ENCODE data around the gene ENDOV. TPM values are rescaled to one million over a fixed set of nuclear protein-coding genes. Genes with fewer than 3 reads are reported as not detected.

Gene ENDOV
- total RNA-seq, 1 donor from 2014 or later, result 39.1 TPM

- Mint-ChIP-seq H3K9me3 (ENCODE audit: unreplicated experiment) (no peaks in the 10 kb centered on the region), H3K4me1 (ENCODE audit: unreplicated experiment) (peaks cover 4% of the 10 kb centered on the region), H3K27me3 (ENCODE audit: unreplicated experiment) (no peaks in the 10 kb centered on the region), H3K4me3 (ENCODE audit: unreplicated experiment) (no peak overlapping the region), H3K27ac (ENCODE audit: unreplicated experiment) (no peak overlapping the region), H3K36me3 (ENCODE audit: unreplicated experiment) (no peaks in the 10 kb centered on the region)
- peak; percentile 91 for DNase-seq (ENCODE audit: extremely low spot score, unreplicated experiment)
- TF ChIP-seq CTCF (IDR thresholded peaks at IDR 0.05), result no peak
Observed at GRCh38 chr17:80426671-80427326, 11.8 kb downstream of the ENDOV start.

DNA sequence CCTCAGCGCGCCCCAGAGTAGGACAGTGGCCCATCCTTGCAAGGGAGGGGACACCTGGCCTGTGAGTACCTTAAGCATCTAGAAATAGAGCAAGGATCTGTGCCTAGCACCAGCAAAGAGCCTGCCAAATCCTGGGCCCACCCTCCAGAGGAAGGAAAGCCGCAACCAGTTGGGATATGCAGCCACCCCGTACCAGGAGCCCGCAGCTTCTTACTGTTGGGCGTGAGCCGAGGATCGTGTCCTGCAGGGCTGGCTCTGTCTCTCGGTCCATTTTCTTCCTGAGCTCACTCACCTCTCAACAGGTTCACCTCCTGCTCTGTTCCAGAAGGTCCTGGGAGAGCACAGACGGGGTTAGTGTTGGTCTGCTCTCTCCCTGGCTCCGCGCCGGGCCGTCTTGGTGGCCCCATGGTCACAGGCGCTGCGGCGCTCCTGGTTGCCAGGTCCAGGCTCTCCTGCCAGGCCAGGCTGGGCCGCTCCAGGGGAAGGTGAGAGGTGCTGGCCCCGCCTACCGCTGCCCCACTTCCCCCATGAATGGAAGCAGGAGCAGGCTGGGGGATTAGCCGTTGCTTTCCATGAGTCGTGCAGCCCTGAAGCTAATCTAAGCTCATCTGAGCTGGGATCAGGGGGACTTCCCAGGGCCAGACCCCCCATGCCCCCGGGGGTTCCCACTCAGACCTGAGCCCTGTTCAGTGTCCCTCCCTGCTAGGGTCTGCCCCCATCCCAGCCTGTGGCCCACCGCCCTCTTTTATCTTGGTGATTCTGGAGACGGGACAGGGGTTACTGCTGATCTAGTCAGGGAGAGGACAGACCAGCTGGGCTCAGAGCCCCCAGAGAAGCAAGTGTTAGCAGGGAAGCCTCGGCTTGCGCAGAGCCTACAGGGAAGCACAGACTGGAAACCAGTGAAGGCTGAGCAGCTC is 12.7 kb downstream of the ENDOV start:
- H3K4me3 Mint-ChIP-seq (ENCODE audit: unreplicated experiment), result no peak overlapping the region
- peaks cover 4% of the 10 kb centered on the region for H3K4me1 Mint-ChIP-seq (ENCODE audit: unreplicated experiment)
- TF ChIP-seq CTCF (IDR thresholded peaks at IDR 0.05), result no peak
- no peaks in the 10 kb centered on the region for H3K9me3 Mint-ChIP-seq (ENCODE audit: unreplicated experiment)
- DNase-seq (ENCODE audit: extremely low spot score, unreplicated experiment), result no peak
- H3K36me3 Mint-ChIP-seq (ENCODE audit: unreplicated experiment), result no peaks in the 10 kb centered on the region
- no peak overlapping the region for H3K27ac Mint-ChIP-seq (ENCODE audit: unreplicated experiment)
- H3K27me3 Mint-ChIP-seq (ENCODE audit: unreplicated experiment), result no peaks in the 10 kb centered on the region

DNA sequence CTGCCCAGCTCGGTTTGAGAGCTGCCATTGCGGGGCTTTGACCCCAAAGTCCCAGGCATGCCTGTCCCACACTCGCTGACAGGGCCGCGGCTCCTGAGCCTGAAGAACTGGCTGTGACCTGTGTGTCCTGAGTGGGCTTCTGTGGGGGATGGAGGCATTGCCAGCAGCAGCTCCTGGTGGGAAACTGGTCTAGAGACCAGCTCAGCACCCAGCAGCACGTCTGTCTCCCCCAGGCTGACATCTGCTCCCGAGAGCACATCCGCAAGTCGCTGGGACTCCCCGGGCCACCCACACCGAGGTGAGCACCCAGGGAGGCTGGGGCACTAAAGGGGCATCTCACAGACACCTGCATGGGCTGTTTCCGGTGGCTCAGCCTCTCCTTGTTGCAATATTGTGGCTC is 13.4 kb downstream of the ENDOV start:
- TF ChIP-seq CTCF (IDR thresholded peaks at IDR 0.05), result no peak
- DNase-seq (ENCODE audit: extremely low spot score, unreplicated experiment), result no peak
- Mint-ChIP-seq H3K4me1 (ENCODE audit: unreplicated experiment) (peaks cover 4% of the 10 kb centered on the region), H3K27ac (ENCODE audit: unreplicated experiment) (no peak overlapping the region), H3K27me3 (ENCODE audit: unreplicated experiment) (no peaks in the 10 kb centered on the region), H3K36me3 (ENCODE audit: unreplicated experiment) (no peaks in the 10 kb centered on the region), H3K9me3 (ENCODE audit: unreplicated experiment) (no peaks in the 10 kb centered on the region), H3K4me3 (ENCODE audit: unreplicated experiment) (no peak overlapping the region)

- Mint-ChIP-seq H3K27me3 (ENCODE audit: unreplicated experiment) (no peaks in the 10 kb centered on the region), H3K9me3 (ENCODE audit: unreplicated experiment) (no peaks in the 10 kb centered on the region), H3K36me3 (ENCODE audit: unreplicated experiment) (no peaks in the 10 kb centered on the region), H3K4me1 (ENCODE audit: unreplicated experiment) (peaks cover 4% of the 10 kb centered on the region), H3K4me3 (ENCODE audit: unreplicated experiment) (no peak overlapping the region), H3K27ac (ENCODE audit: unreplicated experiment) (no peak overlapping the region)
- no peak for TF ChIP-seq CTCF (IDR thresholded peaks at IDR 0.05)
- DNase-seq (ENCODE audit: extremely low spot score, unreplicated experiment), result no peak
Observed at GRCh38 chr17:80428796-80429195, 13.8 kb downstream of the ENDOV start.

Measured in osteocyte (in vitro differentiated cells).